HCT116 (cell line): Measurements from ENCODE around the gene TMEM219. TPM values are rescaled to one million over a fixed set of nuclear protein-coding genes. Genes with fewer than 3 reads are reported as not detected.
A peak's percentile ranks its signal among the peaks of the same experiment; 100 is the strongest.

ENCODE experiments used
- ATAC-seq: fragments of 200-7000 bp; cut with Tn5 transposase; 2 replicates; pipeline ENCODE4 v1.9.1; 2020; ENCODE audit warnings: mild to moderate bottlenecking, moderate library complexity
- BruUV-seq: library from RNA; stranded (reverse); fragments of 400-500 nt; replicated peaks from 2 replicates; lab custom pipeline; 2021; lab: Mats Ljungman, UMichigan
- CTCF ChIA-PET: fragments of 300-600 bp; sonication (Branson Sonifier 250); formaldehyde crosslinking; loops from one replicate; lab custom pipeline; 2021; ENCODE audit warnings: antibody characterized with exemption; lab: Charles Lee
- POLR2A ChIA-PET: fragments of 300-600, 350-600 bp; sonication (Branson Sonifier 250); formaldehyde crosslinking; loops from one replicate; lab custom pipeline; 2021; ENCODE audit warnings: antibody characterized with exemption; lab: Charles Lee
- RAD21 ChIA-PET, 2 experiments: fragments of 300-600 bp; sonication (Branson Sonifier 250); formaldehyde crosslinking; loops; one replicate each; lab custom pipeline; 2023; ENCODE audit warnings: low total read pairs in 2 of 2; ENCODE audit not compliant: uncharacterized antibody in 2 of 2, unreplicated experiment in 2 of 2, low non-redundant PET in 1 of 2; lab: Charles Lee
- DNase-seq: peaks from one replicate; pipeline ENCODE4 v3.0.0-alpha.2; 2010; ENCODE audit warnings: low read depth, low spot score
- H2AFZ ChIP-seq: fragments of 200-600 bp; shearing (Covaris generic), sonication (generic); 2 replicates; pipeline ENCODE4 v1.6.1; 2017; ENCODE audit warnings: low read depth, mixed run types, mixed read lengths, antibody characterized with exemption, low read length; ENCODE audit not compliant: poor library complexity, severe bottlenecking
- H3K27ac ChIP-seq: 2 replicates; pipeline ENCODE4 v1.5.1; 2012; ENCODE audit warnings: low read depth, low read length
- H3K27me3 ChIP-seq: fragments of 200-600 bp; sonication (generic); 2 replicates; pipeline ENCODE4 v1.6.1; 2016; ENCODE audit warnings: mixed run types, low read length, mixed read lengths; ENCODE audit not compliant: insufficient read depth
- H3K36me3 ChIP-seq, 2 experiments: fragments of 200-500 bp in 1 of 2; fragments of 200-600 bp in 1 of 2; sonication (Bioruptor generic) in 1 of 2; sonication (generic) in 1 of 2; 2 replicates each; pipeline versions ENCODE4 v1.5.1 to v1.6.1; 2014 to 2016; ENCODE audit warnings: low read length in 2 of 2, inconsistent platforms in 1 of 2, mixed read lengths in 1 of 2, mixed run types in 1 of 2; ENCODE audit not compliant: insufficient read depth in 2 of 2, control insufficient read depth in 1 of 2
- H3K4me1 ChIP-seq, 2 experiments: fragments of 200-600 bp in 1 of 2; sonication (generic) in 1 of 2; 2 replicates each; pipeline versions ENCODE4 v1.5.1 to v1.6.1; 2012 to 2017; ENCODE audit warnings: low read length in 2 of 2, inconsistent platforms in 1 of 2, mild to moderate bottlenecking in 1 of 2, mixed read lengths in 1 of 2, mixed run types in 1 of 2, moderate library complexity in 1 of 2; ENCODE audit not compliant: insufficient read depth in 2 of 2, control insufficient read depth in 1 of 2
- H3K4me2 ChIP-seq: fragments of 200-600 bp; sonication (generic); 2 replicates; pipeline ENCODE4 v1.6.1; 2017; ENCODE audit warnings: mixed run types, low read length, mixed read lengths
- H3K4me3 ChIP-seq, 2 experiments: fragments of 200-600 bp in 1 of 2; sonication (generic) in 1 of 2; replicated peaks in 1 of 2; 2 replicates each; pipeline ENCODE4 v1.5.1; 2011 to 2016; ENCODE audit warnings: low read length in 2 of 2, control low read depth in 1 of 2, low read depth in 1 of 2, mild to moderate bottlenecking in 1 of 2, mixed read lengths in 1 of 2, mixed run types in 1 of 2
- H3K79me2 ChIP-seq: fragments of 200-600 bp; sonication (generic); 2 replicates; pipeline ENCODE4 v1.6.1; 2017; ENCODE audit warnings: mild to moderate bottlenecking, mixed run types, low read length, moderate library complexity, mixed read lengths; ENCODE audit not compliant: insufficient read depth
- H3K9ac ChIP-seq: fragments of 200-600 bp; sonication (generic); 2 replicates; pipeline ENCODE4 v1.6.1; 2016; ENCODE audit warnings: low read length, mixed read lengths
- H3K9me2 ChIP-seq: fragments of 200-600 bp; sonication (generic), shearing (Covaris generic); 2 replicates; pipeline ENCODE4 v1.6.1; 2017; ENCODE audit warnings: mixed run types, mild to moderate bottlenecking, moderate library complexity; ENCODE audit not compliant: insufficient read depth
- H3K9me3 ChIP-seq, 2 experiments: fragments of 200-500 bp in 1 of 2; fragments of 200-600 bp in 1 of 2; sonication (Bioruptor generic) in 1 of 2; sonication (generic) in 1 of 2; 2 replicates each; pipeline ENCODE4 v1.6.1; 2014 to 2017; ENCODE audit warnings: low read length in 2 of 2, mixed read lengths in 2 of 2, inconsistent platforms in 1 of 2, low read depth in 1 of 2, mild to moderate bottlenecking in 1 of 2, mixed run types in 1 of 2, moderate library complexity in 1 of 2; ENCODE audit not compliant: control insufficient read depth in 1 of 2, insufficient read depth in 1 of 2
- H4K20me1 ChIP-seq: fragments of 200-600 bp; sonication (generic), shearing (Covaris generic); 2 replicates; pipeline ENCODE4 v1.6.1; 2017; ENCODE audit warnings: mixed run types, mild to moderate bottlenecking, moderate library complexity; ENCODE audit not compliant: insufficient read depth
- ATF3 ChIP-seq: IDR thresholded peaks from 2 replicates; pipeline ENCODE4 v1.6.1; 2012
- CEBPB ChIP-seq: IDR thresholded peaks from 2 replicates; pipeline ENCODE4 v1.6.1; 2012; ENCODE audit warnings: low read depth
- CTCF ChIP-seq, 3 experiments: fragments of 200-600 bp in 1 of 3; sonication (generic) in 1 of 3; IDR thresholded peaks in 2 of 3; conservative IDR thresholded peaks in 1 of 3; 2 replicates each; pipeline ENCODE4 v1.5.1; 2012 to 2017; ENCODE audit warnings: low read depth in 2 of 3, low read length in 2 of 3, antibody characterized with exemption in 1 of 3, borderline replicate concordance in 1 of 3, control low read depth in 1 of 3, mild to moderate bottlenecking in 1 of 3, mixed read lengths in 1 of 3, mixed run types in 1 of 3, moderate library complexity in 1 of 3; ENCODE audit not compliant: insufficient read depth in 1 of 3
- EGR1 ChIP-seq: IDR thresholded peaks from 2 replicates; pipeline ENCODE4 v1.6.1; 2012; ENCODE audit warnings: low read depth
- ELF1 ChIP-seq: IDR thresholded peaks from 2 replicates; pipeline ENCODE4 v1.6.1; 2012; ENCODE audit warnings: low read depth, borderline replicate concordance
- EZH2 ChIP-seq: fragments of 200-600 bp; sonication (generic); IDR thresholded peaks from 2 replicates; pipeline ENCODE4 v1.6.1; 2017; ENCODE audit warnings: antibody characterized with exemption, mixed run types
- EZH2phosphoT487 ChIP-seq: fragments of 200-600 bp; IDR thresholded peaks from 2 replicates; pipeline ENCODE4 v1.6.1; 2018; ENCODE audit warnings: antibody characterized with exemption, borderline replicate concordance
- FOSL1 ChIP-seq: IDR thresholded peaks from 2 replicates; pipeline ENCODE4 v1.6.1; 2012; ENCODE audit warnings: low read depth
- JUND ChIP-seq: IDR thresholded peaks from 2 replicates; pipeline ENCODE4 v1.6.1; 2012
- MAX ChIP-seq: IDR thresholded peaks from 2 replicates; pipeline ENCODE4 v1.6.1; 2012
- POLR2A ChIP-seq: IDR thresholded peaks from 2 replicates; pipeline ENCODE4 v1.7.0; 2011; ENCODE audit warnings: borderline replicate concordance; ENCODE audit not compliant: insufficient read depth, insufficient read length; ENCODE audit errors: extremely low read depth
- POLR2AphosphoS5 ChIP-seq: IDR thresholded peaks from 2 replicates; pipeline ENCODE4 v1.6.1; 2011; ENCODE audit warnings: mild to moderate bottlenecking, low read depth, low read length, moderate library complexity
- RAD21 ChIP-seq: IDR thresholded peaks from 2 replicates; pipeline ENCODE4 v1.6.1; 2012; ENCODE audit warnings: low read depth, mild to moderate bottlenecking
- SIN3A ChIP-seq: IDR thresholded peaks from 2 replicates; pipeline ENCODE4 v1.6.1; 2012; ENCODE audit warnings: low read depth
- SP1 ChIP-seq: IDR thresholded peaks from 2 replicates; pipeline ENCODE4 v1.6.1; 2012; ENCODE audit warnings: low read depth
- SRF ChIP-seq: IDR thresholded peaks from 2 replicates; pipeline ENCODE4 v1.6.1; 2012; ENCODE audit warnings: low read depth
- TCF7L2 ChIP-seq: IDR thresholded peaks from 2 replicates; pipeline ENCODE4 v1.7.0; 2011; ENCODE audit warnings: borderline replicate concordance, inconsistent platforms; ENCODE audit not compliant: insufficient read depth, insufficient read length; ENCODE audit errors: extremely low read depth
- YY1 ChIP-seq: IDR thresholded peaks from 2 replicates; pipeline ENCODE4 v1.6.1; 2011; ENCODE audit warnings: low read length, low read depth, moderate library complexity, mild to moderate bottlenecking; ENCODE audit not compliant: insufficient replicate concordance; ENCODE audit errors: extremely low read depth
- ZBTB33 ChIP-seq: IDR thresholded peaks from 2 replicates; pipeline ENCODE4 v1.6.1; 2011; ENCODE audit warnings: mild to moderate bottlenecking, low read length, moderate library complexity; ENCODE audit not compliant: insufficient replicate concordance; ENCODE audit errors: extremely low read depth
- ZFX ChIP-seq: fragments of 450-650 bp; IDR thresholded peaks from 2 replicates; pipeline ENCODE4 v1.6.1; 2017
- intact Hi-C: fragments of 100-400 bp; cut with micrococcal nuclease; formaldehyde crosslinking; loops from 2 replicates; pipeline ENCODE4 v1.10.0; 2022
- total RNA-seq: library from RNA; stranded (reverse); gene quantifications from one replicate; pipeline ENCODE4 v1.2.1, GENCODE V29; 2021; ENCODE audit not compliant: unreplicated experiment

The TMEM219 gene
- total RNA-seq, 1 experiment from 2014 or later, result 75.5 TPM

- TF ChIP-seq ZFX, result no peak
- TF ChIP-seq SRF, result no peak
- TF ChIP-seq YY1, result peak; percentile 41
Observed at GRCh38 chr16:30005341-30006094, 43.6 kb downstream of the TMEM219 start (continued).

- Histone ChIP-seq H3K36me3 (peaks cover 0 to 4% of the 10 kb centered on the region in 2 experiments; a peak in 2 of 4 replicates), H3K79me2 (no peaks in the 10 kb centered on the region), H3K4me2 (no peak overlapping the region), H3K9ac (no peak overlapping the region), H3K4me3 (no peak overlapping the region), H3K27ac (no peak overlapping the region), H3K9me3 (no peaks in the 10 kb centered on the region), H2AFZ (no peak overlapping the region), H3K27me3 (no peaks in the 10 kb centered on the region), H4K20me1 (no peaks in the 10 kb centered on the region), H3K4me1 (no peaks in the 10 kb centered on the region), H3K9me2 (no peaks in the 10 kb centered on the region)
- ATAC-seq (no peak), DNase-seq (no peak)
- ChIA-PET POLR2A (no interaction called here), RAD21 (no interaction called here), CTCF (interaction anchor here (0.6 to 1.8 kb wide), 3 partner anchors 158 to 315 kb away, joined by 4 to 6 read pairs (median 4); no protein-coding TSS in a partner anchor)
- intact Hi-C loops, result no loop called here
- no TSS peak for BruUV-seq
- TF ChIP-seq JUND (no peak), EZH2 (no peak), CEBPB (no peak), RAD21 (no peak), EGR1 (no peak), CTCF (IDR thresholded peaks at IDR 0.05 in 2 of 3, conservative IDR thresholded peaks at IDR 0.05 in 1 of 3; ENCODE audit: borderline replicate concordance in 1 of 3, insufficient read depth in 1 of 3, low read depth in 2 of 3, low read length in 2 of 3) (no peak), POLR2AphosphoS5 (no peak), ZBTB33 (no peak), ELF1 (no peak), ATF3 (no peak), SIN3A (no peak), ZFX (no peak), SP1 (no peak), EZH2phosphoT487 (no peak), POLR2A (no peak), FOSL1 (no peak), TCF7L2 (no peak), MAX (no peak)
Observed at GRCh38 chr16:30006095-30006473, 44.2 kb downstream of the TMEM219 start.
